Thyroid gland (tissue), 4 donors: ENCODE measurements around the gene SLC36A3.

ENCODE experiments used
- CTCF ChIP-seq, 6 experiments: fragments of 200-600 bp in 3 of 6; fragments of 450-650 bp in 3 of 6; sonication (generic) in 3 of 6; IDR thresholded peaks; one replicate each; pipeline ENCODE4 v1.5.1; 2016 to 2019; ENCODE audit warnings: antibody characterized with exemption in 6 of 6, mild to moderate bottlenecking in 2 of 6, inconsistent platforms in 1 of 6, moderate library complexity in 1 of 6
- POLR2A ChIP-seq, 2 donors: fragments of 450-650 bp; IDR thresholded peaks; one replicate each; pipeline ENCODE4 v1.6.1; 2017; ENCODE audit warnings: antibody characterized with exemption in 2 of 2, mild to moderate bottlenecking in 2 of 2, moderate library complexity in 1 of 2

- TF ChIP-seq CTCF (IDR thresholded peaks at IDR 0.05) (no peak), POLR2A (IDR thresholded peaks at IDR 0.05) (no peak)
Observed at GRCh38 chr5:151281001-151281639, 22.4 kb downstream of the SLC36A3 start.
